ENCODE measurements around the gene ST6GALNAC4.

The ST6GALNAC4 gene

DNA sequence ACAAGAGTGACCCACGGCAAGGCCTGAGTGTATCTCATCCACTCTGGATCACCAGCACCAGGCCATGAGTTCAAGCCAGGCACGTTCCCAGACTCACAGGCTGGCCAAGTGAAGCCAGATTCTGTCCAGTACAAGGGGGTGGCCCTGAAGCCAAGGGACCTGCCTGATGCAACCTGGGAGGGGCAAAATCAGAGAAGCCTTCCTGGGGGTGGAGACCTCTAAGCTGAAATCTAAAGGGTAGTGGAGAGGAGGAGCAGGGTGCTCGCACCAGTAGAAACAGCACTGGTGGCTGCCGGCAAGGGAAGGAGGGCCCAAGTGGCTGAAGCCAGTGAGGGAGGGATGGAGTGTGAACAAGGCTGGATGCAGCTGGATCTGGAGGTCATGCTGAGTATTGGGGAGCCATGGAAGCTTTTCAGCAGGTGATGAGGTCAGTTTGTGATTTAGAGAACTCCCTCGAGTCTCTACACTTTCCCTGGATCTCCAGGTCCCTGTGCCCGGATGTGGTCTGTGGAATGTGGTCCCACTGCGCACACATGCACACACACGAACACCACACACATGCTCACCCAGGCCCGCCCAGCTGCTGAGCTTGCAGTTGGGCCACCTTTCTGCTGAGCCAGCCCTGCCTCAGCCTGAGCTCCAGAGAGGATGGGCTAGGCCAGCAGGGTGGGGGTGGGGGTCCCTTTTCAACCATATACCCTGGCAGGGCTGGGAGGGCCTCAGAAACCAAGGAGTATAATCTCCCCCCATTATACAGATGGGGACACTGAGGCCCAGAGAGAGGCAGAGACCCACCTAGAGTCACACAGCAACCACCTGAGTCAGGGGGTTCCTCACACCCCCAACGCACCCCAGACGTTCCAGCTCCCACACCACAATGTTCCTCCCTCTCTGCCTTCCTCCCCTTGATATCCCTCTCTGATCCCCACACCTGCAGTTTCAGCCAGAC, 12.1 kb upstream of the ST6GALNAC4 start:
- FAIRE-seq (no peak), DNase-seq (ENCODE audit: insufficient read length, low spot score) (no peak)
- TF ChIP-seq CTCF (IDR thresholded peaks at IDR 0.05; ENCODE audit: insufficient read depth, missing control alignments): no peak

GRCh38 chr9:127927988-127928675, 11.3 kb upstream of the ST6GALNAC4 start:
- FAIRE-seq (no peak), DNase-seq (ENCODE audit: insufficient read length, low spot score) (no peak)
- TF ChIP-seq CTCF (IDR thresholded peaks at IDR 0.05; ENCODE audit: insufficient read depth, missing control alignments): no peak

- FAIRE-seq (no peak), DNase-seq (ENCODE audit: insufficient read length, low spot score) (no peak)
- no peak for TF ChIP-seq CTCF (IDR thresholded peaks at IDR 0.05; ENCODE audit: insufficient read depth, missing control alignments)
Observed at GRCh38 chr9:127927201-127927987, 10.6 kb upstream of the ST6GALNAC4 start.

- DNase-seq (ENCODE audit: insufficient read length, low spot score) (no peak), FAIRE-seq (no peak)
- no peak for TF ChIP-seq CTCF (IDR thresholded peaks at IDR 0.05; ENCODE audit: insufficient read depth, missing control alignments)
Observed at GRCh38 chr9:127926906-127927200, 10.0 kb upstream of the ST6GALNAC4 start.

- TF ChIP-seq CTCF (IDR thresholded peaks at IDR 0.05; ENCODE audit: insufficient read depth, missing control alignments): no peak
- DNase-seq (ENCODE audit: insufficient read length, low spot score) (no peak), FAIRE-seq (no peak)
Observed at GRCh38 chr9:127925959-127926905, 9.4 kb upstream of the ST6GALNAC4 start.

DNA sequence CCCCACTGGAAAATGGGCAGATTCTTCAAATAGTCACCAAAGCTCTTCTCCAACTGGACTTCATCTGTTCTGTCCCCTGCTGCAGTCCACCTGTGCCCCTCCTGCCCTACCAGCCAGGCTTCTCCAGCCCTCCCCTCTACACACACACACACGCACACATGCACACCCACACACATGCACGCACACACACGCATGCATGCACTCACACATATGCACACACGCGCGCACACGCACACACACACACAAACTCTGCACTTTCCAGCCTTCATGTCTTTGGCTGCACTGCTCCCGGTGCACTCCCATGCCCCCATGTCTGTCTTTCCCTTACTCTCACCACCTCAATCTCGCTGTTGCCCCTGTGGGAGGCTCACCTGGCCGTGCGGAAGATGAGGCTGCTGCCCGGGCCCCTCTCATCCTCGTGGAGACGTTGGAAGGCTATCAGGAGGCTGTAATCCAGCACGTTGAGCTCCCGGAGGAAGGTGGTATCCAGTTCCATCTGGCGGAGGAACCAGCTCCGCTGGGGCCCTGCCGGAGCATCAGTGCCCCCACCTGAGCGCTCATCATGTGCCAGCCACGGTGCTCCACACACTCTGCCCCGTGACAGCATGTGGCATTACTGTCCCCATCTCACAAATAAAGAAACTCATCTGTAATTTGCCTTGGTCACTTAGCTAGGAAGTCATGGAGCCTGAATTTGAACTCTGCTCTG, 8.0 kb upstream of the ST6GALNAC4 start:
- no peak for DNase-seq (ENCODE audit: insufficient read length, low spot score)
- FAIRE-seq: no peak
- TF ChIP-seq CTCF (IDR thresholded peaks at IDR 0.05; ENCODE audit: insufficient read depth, missing control alignments): no peak

All from D721Med (cell line).